Muscle layer of duodenum (tissue), 2 donors: ENCODE data around the gene NTN1.
"Not testable (repeated sequence)": the region's sequence is repeated elsewhere in the genome, so short reads cannot be mapped to it uniquely, and the experiment has no call there.

ENCODE experiments used
- H3K27ac ChIP-seq: one replicate; pipeline ENCODE4 v1.7.0; 2013; ENCODE audit warnings: mild to moderate bottlenecking, low read length
- H3K27me3 ChIP-seq: one replicate; pipeline ENCODE4 v1.7.0; 2013; ENCODE audit warnings: low read depth, mild to moderate bottlenecking, control low read depth, low read length
- H3K36me3 ChIP-seq, 2 donors: one replicate each; pipeline ENCODE4 v1.7.0; 2013; ENCODE audit warnings: low read length in 2 of 2, control low read depth in 1 of 2, mild to moderate bottlenecking in 1 of 2; ENCODE audit not compliant: insufficient read depth in 2 of 2, control insufficient read depth in 1 of 2
- H3K4me1 ChIP-seq, 2 donors: one replicate each; pipeline ENCODE4 v1.7.0; 2013; ENCODE audit warnings: low read length in 2 of 2, mild to moderate bottlenecking in 2 of 2, control low read depth in 1 of 2, moderate library complexity in 1 of 2; ENCODE audit not compliant: insufficient read depth in 2 of 2, control insufficient read depth in 1 of 2
- H3K4me3 ChIP-seq, 2 donors: one replicate each; pipeline ENCODE4 v1.7.0; 2013; ENCODE audit warnings: low read length in 2 of 2, low read depth in 1 of 2, mild to moderate bottlenecking in 1 of 2
- H3K9me3 ChIP-seq, 2 donors: one replicate each; pipeline ENCODE4 v1.7.0; 2013; ENCODE audit warnings: low read length in 2 of 2, control low read depth in 1 of 2, mild to moderate bottlenecking in 1 of 2; ENCODE audit not compliant: control insufficient read depth in 1 of 2
- donor health status: healthy.

NTN1 gene

GRCh38 chr17:9253308-9253707, 232.0 kb downstream of the NTN1 start:
- H3K9me3 ChIP-seq, result no peaks in the 10 kb centered on the region
- no peaks in the 10 kb centered on the region for H3K27me3 ChIP-seq
- H3K4me3 ChIP-seq, result no peak overlapping the region
- H3K27ac ChIP-seq, result no peak overlapping the region
- no peaks in the 10 kb centered on the region for H3K36me3 ChIP-seq
- peaks cover 0 to 12% of the 10 kb centered on the region in 2 donors for H3K4me1 ChIP-seq

GRCh38 chr17:9254841-9255240, 233.5 kb downstream of the NTN1 start:
- peaks cover 0 to 15% of the 10 kb centered on the region in 2 donors for H3K4me1 ChIP-seq
- no peaks in the 10 kb centered on the region for H3K27me3 ChIP-seq
- H3K4me3 ChIP-seq, result no peak overlapping the region
- H3K27ac ChIP-seq, result no peak overlapping the region
- H3K9me3 ChIP-seq, result no peaks in the 10 kb centered on the region
- H3K36me3 ChIP-seq, result no peaks in the 10 kb centered on the region

GRCh38 chr17:9255833-9256232, 234.5 kb downstream of the NTN1 start:
- Histone ChIP-seq H3K4me1 (peaks cover 0 to 15% of the 10 kb centered on the region in 2 donors), H3K9me3 (no peaks in the 10 kb centered on the region), H3K27ac (no peak overlapping the region), H3K4me3 (no peak overlapping the region), H3K36me3 (no peaks in the 10 kb centered on the region), H3K27me3 (no peaks in the 10 kb centered on the region)

GRCh38 chr17:9256361-9256750, 235.0 kb downstream of the NTN1 start:
- no peaks in the 10 kb centered on the region for H3K36me3 ChIP-seq
- H3K27ac ChIP-seq, result no peak overlapping the region
- no peak overlapping the region for H3K4me3 ChIP-seq
- H3K9me3 ChIP-seq, result no peaks in the 10 kb centered on the region
- H3K4me1 ChIP-seq, result peaks cover 0 to 15% of the 10 kb centered on the region in 2 donors
- no peaks in the 10 kb centered on the region for H3K27me3 ChIP-seq

GRCh38 chr17:9256751-9257629, 235.7 kb downstream of the NTN1 start:
- Histone ChIP-seq H3K4me3 (no peak overlapping the region), H3K27me3 (no peaks in the 10 kb centered on the region), H3K4me1 (peaks cover 0 to 15% of the 10 kb centered on the region in 2 donors), H3K9me3 (no peaks in the 10 kb centered on the region), H3K27ac (no peak overlapping the region), H3K36me3 (no peaks in the 10 kb centered on the region)

- H3K9me3 ChIP-seq, H3K36me3 ChIP-seq, H3K27ac ChIP-seq, H3K27me3 ChIP-seq, H3K4me3 ChIP-seq: not testable (repeated sequence)
- peaks cover 0 to 15% of the 10 kb centered on the region in 2 donors for H3K4me1 ChIP-seq
Measured at GRCh38 chr17:9257630-9257965, 236.3 kb downstream of the NTN1 start.

GRCh38 chr17:9258115-9259015, 237.1 kb downstream of the NTN1 start:
- Histone ChIP-seq H3K27me3 (no peaks in the 10 kb centered on the region), H3K9me3 (no peaks in the 10 kb centered on the region), H3K4me3 (no peak overlapping the region), H3K27ac (no peak overlapping the region), H3K36me3 (no peaks in the 10 kb centered on the region), H3K4me1 (peaks cover 0 to 15% of the 10 kb centered on the region in 2 donors)

- no peak overlapping the region for H3K4me3 ChIP-seq
- H3K27ac ChIP-seq, result no peak overlapping the region
- no peaks in the 10 kb centered on the region for H3K27me3 ChIP-seq
- peaks cover 0 to 15% of the 10 kb centered on the region in 2 donors for H3K4me1 ChIP-seq
- no peaks in the 10 kb centered on the region for H3K9me3 ChIP-seq
- no peaks in the 10 kb centered on the region for H3K36me3 ChIP-seq
Measured at GRCh38 chr17:9259419-9259818, 238.1 kb downstream of the NTN1 start.

GRCh38 chr17:9261081-9262012, 240.0 kb downstream of the NTN1 start:
- peaks cover 0 to 15% of the 10 kb centered on the region in 2 donors for H3K4me1 ChIP-seq

GRCh38 chr17:9266031-9266680, 244.8 kb downstream of the NTN1 start:
- no peak overlapping the region for H3K27ac ChIP-seq
- no peaks in the 10 kb centered on the region for H3K4me1 ChIP-seq
- H3K27me3 ChIP-seq, result no peaks in the 10 kb centered on the region
- H3K36me3 ChIP-seq, result no peaks in the 10 kb centered on the region
- H3K9me3 ChIP-seq, result no peaks in the 10 kb centered on the region
- H3K4me3 ChIP-seq, result no peak overlapping the region

More at GRCh38 chr17:9261081-9262012, 240.0 kb downstream of the NTN1 start:
- Histone ChIP-seq H3K4me3 (no peak overlapping the region), H3K36me3 (no peaks in the 10 kb centered on the region), H3K27ac (no peak overlapping the region), H3K27me3 (no peaks in the 10 kb centered on the region), H3K9me3 (no peaks in the 10 kb centered on the region)
